IMR-90 (cell line): ENCODE measurements around the gene ARL4C. TPM values are rescaled to one million over a fixed set of nuclear protein-coding genes. Genes with fewer than 3 reads are reported as not detected.

ENCODE experiments used
- ATAC-seq: fragments of 200-7000 bp; cut with Tn5 transposase; 2 replicates; pipeline ENCODE4 v1.9.1; 2020; ENCODE audit warnings: low read depth, mild to moderate bottlenecking, moderate library complexity
- BruUV-seq: library from RNA; stranded (reverse); fragments of 400-500 nt; replicated peaks from 2 replicates; lab custom pipeline; 2021; lab: Mats Ljungman, UMichigan
- CTCF ChIA-PET: fragments of 300-600 bp; formaldehyde crosslinking; extraction: SDS; loops from one replicate; lab custom pipeline; 2021; ENCODE audit warnings: antibody characterized with exemption; lab: Yijun Ruan, JAX
- POLR2A ChIA-PET: fragments of 300-600 bp; sonication (Branson Sonifier 250); formaldehyde crosslinking; loops from one replicate; lab custom pipeline; 2022; ENCODE audit warnings: antibody characterized with exemption; ENCODE audit not compliant: unreplicated experiment; lab: Charles Lee
- DNase-seq: peaks from one replicate; pipeline ENCODE4 v3.0.0; 2013
- H2AFZ ChIP-seq: replicated peaks from 2 replicates; pipeline ENCODE3; 2013; ENCODE audit warnings: low read length, mild to moderate bottlenecking; ENCODE audit not compliant: poor library complexity
- H2AK5ac ChIP-seq: 2 replicates; pipeline ENCODE4 v1.6.1; 2013; ENCODE audit warnings: low read depth, low read length, inconsistent platforms
- H2AK9ac ChIP-seq: replicated peaks from 2 replicates; pipeline ENCODE3; 2013; ENCODE audit warnings: mild to moderate bottlenecking, low read depth, low read length, moderate library complexity; ENCODE audit not compliant: poor library complexity
- H2BK120ac ChIP-seq: 2 replicates; pipeline ENCODE4 v1.6.1; 2013; ENCODE audit warnings: low read depth, low read length, inconsistent platforms
- H2BK15ac ChIP-seq: 3 replicates; pipeline ENCODE4 v1.6.1; 2013; ENCODE audit warnings: low read depth, low read length, inconsistent platforms
- H2BK20ac ChIP-seq: 2 replicates; pipeline ENCODE4 v1.6.1; 2013; ENCODE audit warnings: low read depth, mild to moderate bottlenecking, inconsistent platforms, low read length, moderate library complexity
- H2BK5ac ChIP-seq: 2 replicates; pipeline ENCODE4 v1.6.1; 2013; ENCODE audit warnings: mild to moderate bottlenecking, low read depth, low read length, inconsistent platforms; ENCODE audit not compliant: poor library complexity, severe bottlenecking
- H3K14ac ChIP-seq: replicated peaks from 2 replicates; pipeline ENCODE4 v1.6.1; 2013; ENCODE audit warnings: low read depth, low read length, inconsistent platforms
- H3K18ac ChIP-seq: 2 replicates; pipeline ENCODE4 v1.6.1; 2013; ENCODE audit warnings: low read depth, low read length, control low read depth
- H3K23ac ChIP-seq: 2 replicates; pipeline ENCODE4 v1.6.1; 2013; ENCODE audit warnings: low read depth, low read length, inconsistent platforms
- H3K27ac ChIP-seq: 2 replicates; pipeline ENCODE4 v1.5.1; 2013; ENCODE audit warnings: mild to moderate bottlenecking, control low read depth, low read length; ENCODE audit not compliant: insufficient read depth
- H3K27me3 ChIP-seq: 2 replicates; pipeline ENCODE4 v1.6.1; 2013; ENCODE audit warnings: low read length; ENCODE audit not compliant: control insufficient read depth, insufficient read depth
- H3K36me3 ChIP-seq: 2 replicates; pipeline ENCODE4 v1.6.1; 2013; ENCODE audit warnings: low read length, mixed read lengths; ENCODE audit not compliant: control insufficient read depth, insufficient read depth
- H3K4ac ChIP-seq: 2 replicates; pipeline ENCODE4 v1.6.1; 2013; ENCODE audit warnings: low read depth, low read length, inconsistent platforms
- H3K4me1 ChIP-seq: 2 replicates; pipeline ENCODE4 v1.6.1; 2013; ENCODE audit warnings: low read length, mixed read lengths; ENCODE audit not compliant: control insufficient read depth, insufficient read depth
- H3K4me2 ChIP-seq: 2 replicates; pipeline ENCODE4 v1.6.1; 2013; ENCODE audit warnings: low read depth, mild to moderate bottlenecking, control low read depth, low read length, moderate library complexity
- H3K4me3 ChIP-seq: 2 replicates; pipeline ENCODE4 v1.5.1; 2013; ENCODE audit warnings: low read depth, mild to moderate bottlenecking, control low read depth, low read length, moderate library complexity; ENCODE audit not compliant: insufficient read depth
- H3K56ac ChIP-seq: 2 replicates; pipeline ENCODE4 v1.6.1; 2013; ENCODE audit warnings: low read length, inconsistent platforms; ENCODE audit not compliant: insufficient read depth; ENCODE audit errors: extremely low read depth
- H3K79me1 ChIP-seq, 2 experiments: 2 replicates each; pipeline ENCODE4 v1.6.1; 2013; ENCODE audit warnings: low read length in 2 of 2, inconsistent platforms in 1 of 2, low read depth in 1 of 2
- H3K9ac ChIP-seq: 2 replicates; pipeline ENCODE4 v1.6.1; 2013; ENCODE audit warnings: low read depth, low read length, control low read depth
- H3K9me1 ChIP-seq: 2 replicates; pipeline ENCODE4 v1.6.1; 2013; ENCODE audit warnings: low read length, inconsistent platforms; ENCODE audit not compliant: insufficient read depth
- H3K9me3 ChIP-seq: 2 replicates; pipeline ENCODE4 v1.6.1; 2013; ENCODE audit warnings: low read length; ENCODE audit not compliant: control insufficient read depth, insufficient read depth
- H4K20me1 ChIP-seq: 2 replicates; pipeline ENCODE4 v1.6.1; 2013; ENCODE audit warnings: low read length, inconsistent platforms; ENCODE audit not compliant: insufficient read depth
- H4K5ac ChIP-seq: 2 replicates; pipeline ENCODE4 v1.6.1; 2013; ENCODE audit warnings: mild to moderate bottlenecking, low read depth, low read length, control low read depth
- H4K8ac ChIP-seq, 2 experiments: 2 replicates each; pipeline ENCODE4 v1.6.1; 2013; ENCODE audit warnings: low read depth in 2 of 2, low read length in 2 of 2, control low read depth in 1 of 2, inconsistent platforms in 1 of 2
- H4K91ac ChIP-seq: 2 replicates; pipeline ENCODE4 v1.6.1; 2013; ENCODE audit warnings: low read depth, low read length, inconsistent platforms; ENCODE audit not compliant: insufficient read depth
- CEBPB ChIP-seq: IDR thresholded peaks from 2 replicates; pipeline ENCODE4 v1.6.1; 2012; ENCODE audit warnings: low read depth, low read length, improper control_type of control experiment
- CHD1 ChIP-seq: IDR thresholded peaks from 2 replicates; pipeline ENCODE4 v1.6.1; 2012; ENCODE audit warnings: low read depth, low read length, improper control_type of control experiment
- ELK1 ChIP-seq: fragments of 150-350 bp; IDR thresholded peaks from 2 replicates; pipeline ENCODE4 v1.6.1; 2016; ENCODE audit warnings: low read depth, mild to moderate bottlenecking, low read length, moderate library complexity, borderline replicate concordance
- NFE2L2 ChIP-seq: fragments of 150-350 bp; IDR thresholded peaks from 2 replicates; pipeline ENCODE4 v1.6.1; 2016; ENCODE audit warnings: low read depth, mild to moderate bottlenecking, low read length
- WGBS, 2 experiments: methylation state at CpG; one replicate each; pipeline versions ENCODE4 v1.1.5 to v1.1.7; 2013; ENCODE audit warnings: missing lambda C conversion rate in 2 of 2; ENCODE audit not compliant: insufficient read length in 1 of 2; ENCODE audit errors: extremely low coverage in 2 of 2; 5-methylcytosine and 5-hydroxymethylcytosine counted together
- dilution Hi-C: fragments of 300-500 bp; cut with HindIII; formaldehyde crosslinking; loops from one replicate; pipeline ENCODE4 v1.14.3; 2018; ENCODE audit warnings: low sequenced_read_pairs; ENCODE audit not compliant: unreplicated experiment
- in situ Hi-C: fragments of 300-500 bp; cut with MboI; formaldehyde crosslinking; loops from 3 replicates; pipeline ENCODE4 v1.14.3; 2019; ENCODE audit warnings: low sequenced_read_pairs, inconsistent platforms, mixed read lengths
- intact Hi-C: fragments of 100-400 bp; cut with micrococcal nuclease; formaldehyde crosslinking; loops from 2 replicates; pipeline ENCODE4 v1.10.0; 2022
- polyA plus RNA-seq, 3 experiments: library from polyadenylated mRNA; depleted of rRNA; stranded (reverse); fragments of >200 nt; gene quantifications; 2 replicates each; pipeline ENCODE4 v1.2.3, GENCODE V29; 2012; ENCODE audit warnings: low replicate concordance in 1 of 3
- total RNA-seq: library from RNA; depleted of rRNA; stranded (reverse); fragments of >200 nt; gene quantifications from 2 replicates; pipeline ENCODE4 v1.2.3, GENCODE V29; 2012

Gene ARL4C
- total and polyA plus RNA-seq, 2 of the 4 experiments (the other 2 are of a cell fraction) = 7.7 to 8.2 TPM

GRCh38 chr2:234459401-234460009 lies 37.4 kb downstream of the ARL4C start:
- Histone ChIP-seq H4K8ac (no peak overlapping the region), H3K4me2 (no peak overlapping the region), H4K20me1 (no peaks in the 10 kb centered on the region), H3K9me3 (peaks cover 2% of the 10 kb centered on the region; the same call in 1 of the 2 replicates), H3K14ac (no peak overlapping the region), H3K79me1 (no peaks in the 10 kb centered on the region), H3K4ac (no peak overlapping the region), H2BK20ac (no peak overlapping the region), H3K27me3 (no peaks in the 10 kb centered on the region), H4K5ac (no peak overlapping the region), H3K56ac (no peak overlapping the region), H3K9ac (no peak overlapping the region), H3K18ac (no peak overlapping the region), H2BK15ac (no peak overlapping the region), H2AK5ac (no peak overlapping the region; the same call in 1 of the 2 replicates), H2BK5ac (no peak overlapping the region), H3K4me3 (no peak overlapping the region), H3K9me1 (no peaks in the 10 kb centered on the region), H2AFZ (no peak overlapping the region), H2AK9ac (no peak overlapping the region), H3K36me3 (no peaks in the 10 kb centered on the region), H3K4me1 (0 out of 2 replicates have a peak, but pooled peaks cover 3% of the 10 kb centered on the region), H3K23ac (no peak overlapping the region), H2BK120ac (no peak overlapping the region), H4K91ac (no peak overlapping the region), H3K27ac (no peak overlapping the region)
- dilution Hi-C loops (no loop called here), in situ Hi-C loops (no loop called here), intact Hi-C loops (no loop called here)
- WGBS, 2 experiments = no CpG with 5 or more reads among the region's 6 CpGs
- ATAC-seq = no peak
- no peak for TF ChIP-seq CEBPB
- TF ChIP-seq CHD1 = no peak
- no peak for TF ChIP-seq NFE2L2
- no peak for TF ChIP-seq ELK1
- ChIA-PET CTCF (no interaction called here), POLR2A (no interaction called here)
- no TSS peak for BruUV-seq
- DNase-seq = no peak
